Trophoblast cell (in vitro differentiated cells and primary cell): ENCODE data around the gene CCNF.

Source experiments
- DNase-seq, 2 donors: peaks; one replicate each; pipeline ENCODE4 v3.0.0-alpha.2; 2016
- H2AFZ ChIP-seq: 2 replicates; pipeline ENCODE4 v1.6.1; 2013; ENCODE audit warnings: low read length, moderate library complexity, mild to moderate bottlenecking; ENCODE audit not compliant: insufficient read depth, poor library complexity
- H2AK5ac ChIP-seq: 2 replicates; pipeline ENCODE4 v1.6.1; 2013; ENCODE audit warnings: mild to moderate bottlenecking, low read length
- H2BK120ac ChIP-seq: 2 replicates; pipeline ENCODE4 v1.6.1; 2013; ENCODE audit warnings: low read length, mild to moderate bottlenecking, moderate library complexity; ENCODE audit not compliant: insufficient read depth, poor library complexity
- H2BK12ac ChIP-seq: 2 replicates; pipeline ENCODE4 v1.6.1; 2013; ENCODE audit warnings: mild to moderate bottlenecking, low read length, moderate library complexity
- H2BK5ac ChIP-seq: 2 replicates; pipeline ENCODE4 v1.6.1; 2013; ENCODE audit warnings: low read length, low read depth, moderate library complexity, mild to moderate bottlenecking; ENCODE audit not compliant: poor library complexity
- H3K14ac ChIP-seq: 2 replicates; pipeline ENCODE4 v1.6.1; 2013; ENCODE audit warnings: mild to moderate bottlenecking, low read length
- H3K18ac ChIP-seq: 2 replicates; pipeline ENCODE4 v1.6.1; 2013; ENCODE audit warnings: mild to moderate bottlenecking, low read length
- H3K23ac ChIP-seq: 2 replicates; pipeline ENCODE4 v1.6.1; 2013; ENCODE audit warnings: low read length
- H3K27ac ChIP-seq: 2 replicates; pipeline ENCODE4 v1.5.1; 2013; ENCODE audit warnings: low read depth, mild to moderate bottlenecking, inconsistent platforms, low read length, moderate library complexity
- H3K27me3 ChIP-seq: 2 replicates; pipeline ENCODE4 v1.6.1; 2013; ENCODE audit warnings: inconsistent platforms, mild to moderate bottlenecking, low read length, moderate library complexity; ENCODE audit not compliant: insufficient read depth
- H3K36me3 ChIP-seq, 2 experiments: 1 replicate in 1 of 2; 2 replicates in 1 of 2; pipeline ENCODE4 v1.6.1; 2013; ENCODE audit warnings: low read length in 2 of 2, mild to moderate bottlenecking in 2 of 2, moderate library complexity in 1 of 2; ENCODE audit not compliant: insufficient read depth in 2 of 2, control insufficient read depth in 1 of 2
- H3K4ac ChIP-seq: 2 replicates; pipeline ENCODE4 v1.6.1; 2013; ENCODE audit warnings: low read depth, mild to moderate bottlenecking, low read length, moderate library complexity
- H3K4me1 ChIP-seq, 2 experiments: 1 replicate in 1 of 2; 2 replicates in 1 of 2; pipeline ENCODE4 v1.6.1; 2013; ENCODE audit warnings: low read length in 2 of 2, mild to moderate bottlenecking in 2 of 2, moderate library complexity in 1 of 2; ENCODE audit not compliant: insufficient read depth in 2 of 2, control insufficient read depth in 1 of 2
- H3K4me2 ChIP-seq: 2 replicates; pipeline ENCODE4 v1.6.1; 2013; ENCODE audit warnings: inconsistent platforms, mild to moderate bottlenecking, low read length, moderate library complexity
- H3K4me3 ChIP-seq: 2 replicates; pipeline ENCODE4 v1.5.1; 2013; ENCODE audit warnings: mild to moderate bottlenecking, low read depth, low read length, inconsistent platforms
- H3K79me1 ChIP-seq: one replicate; pipeline ENCODE4 v1.6.1; 2013; ENCODE audit warnings: low read length
- H3K79me2 ChIP-seq: 2 replicates; pipeline ENCODE4 v1.6.1; 2013; ENCODE audit warnings: low read length, mild to moderate bottlenecking; ENCODE audit not compliant: control insufficient read depth, insufficient read depth, poor library complexity
- H3K9ac ChIP-seq: 2 replicates; pipeline ENCODE4 v1.6.1; 2013; ENCODE audit warnings: mild to moderate bottlenecking, low read length
- H3K9me3 ChIP-seq: 2 replicates; pipeline ENCODE4 v1.6.1; 2013; ENCODE audit warnings: low read depth, mild to moderate bottlenecking, control low read depth, inconsistent platforms, low read length; ENCODE audit not compliant: insufficient read depth
- H4K12ac ChIP-seq: 2 replicates; pipeline ENCODE4 v1.6.1; 2013; ENCODE audit warnings: low read depth, mild to moderate bottlenecking, low read length, moderate library complexity
- H4K8ac ChIP-seq: 2 replicates; pipeline ENCODE4 v1.6.1; 2013; ENCODE audit warnings: low read depth, mild to moderate bottlenecking, low read length, moderate library complexity
- H4K91ac ChIP-seq: one replicate; pipeline ENCODE4 v1.6.1; 2013; ENCODE audit warnings: low read depth, mild to moderate bottlenecking, low read length, moderate library complexity
- WGBS: extraction: QIAGEN DNeasy Blood & Tissue Kit; methylation state at CpG from one replicate; pipeline ENCODE4 v1.1.7; 2013; ENCODE audit warnings: missing lambda C conversion rate; ENCODE audit not compliant: insufficient read length, insufficient coverage; ENCODE audit errors: extremely low coverage; 5-methylcytosine and 5-hydroxymethylcytosine counted together

Gene CCNF

GRCh38 chr16:2472488-2472864 lies 43.2 kb downstream of the CCNF start:
- no peak overlapping the region for H2BK5ac ChIP-seq
- H3K27ac ChIP-seq: no peak overlapping the region
- H3K79me1 ChIP-seq: peaks cover 8% of the 10 kb centered on the region
- peaks cover 7% of the 10 kb centered on the region for H3K9me3 ChIP-seq
- H4K91ac ChIP-seq: no peak overlapping the region
- peaks cover 58% of the 10 kb centered on the region for H3K27me3 ChIP-seq
- H4K12ac ChIP-seq: no peak overlapping the region
- no peak for DNase-seq
- H2AK5ac ChIP-seq: no peak overlapping the region
- H2AFZ ChIP-seq: no peak overlapping the region
- no peaks in the 10 kb centered on the region for H3K36me3 ChIP-seq
- H3K18ac ChIP-seq: no peak overlapping the region
- no peak overlapping the region for H2BK12ac ChIP-seq
- H3K4ac ChIP-seq: no peak overlapping the region
- no peak overlapping the region for H3K4me3 ChIP-seq
- H2BK120ac ChIP-seq: no peak overlapping the region
- WGBS: no CpG with 5 or more reads among the region's 27 CpGs
- H4K8ac ChIP-seq: no peak overlapping the region
- no peak overlapping the region for H3K4me2 ChIP-seq
- H3K79me2 ChIP-seq: peaks cover 9% of the 10 kb centered on the region
- H3K9ac ChIP-seq: no peak overlapping the region
- no peak overlapping the region for H3K14ac ChIP-seq
- peaks cover 33 to 38% of the 10 kb centered on the region in 2 experiments for H3K4me1 ChIP-seq
- no peak overlapping the region for H3K23ac ChIP-seq

- Histone ChIP-seq H3K36me3 (no peaks in the 10 kb centered on the region), H4K8ac (no peak overlapping the region), H3K18ac (no peak overlapping the region), H2AK5ac (no peak overlapping the region), H4K91ac (no peak overlapping the region), H3K27me3 (peaks cover 55% of the 10 kb centered on the region), H3K23ac (no peak overlapping the region), H3K9me3 (peaks cover 7% of the 10 kb centered on the region), H3K4me1 (peaks cover 29 to 33% of the 10 kb centered on the region in 2 experiments), H3K14ac (no peak overlapping the region), H2BK120ac (no peak overlapping the region), H3K4ac (no peak overlapping the region), H2AFZ (no peak overlapping the region), H2BK12ac (no peak overlapping the region), H3K4me2 (peak overlapping the region; percentile 97), H4K12ac (no peak overlapping the region), H3K79me1 (peaks cover 6% of the 10 kb centered on the region), H3K79me2 (peaks cover 6% of the 10 kb centered on the region), H3K4me3 (peak overlapping the region; percentile 24), H2BK5ac (no peak overlapping the region), H3K9ac (no peak overlapping the region), H3K27ac (no peak overlapping the region)
- no CpG with 5 or more reads among the region's 14 CpGs for WGBS
- no peak for DNase-seq
Observed at GRCh38 chr16:2472885-2473445, 43.7 kb downstream of the CCNF start.

DNA sequence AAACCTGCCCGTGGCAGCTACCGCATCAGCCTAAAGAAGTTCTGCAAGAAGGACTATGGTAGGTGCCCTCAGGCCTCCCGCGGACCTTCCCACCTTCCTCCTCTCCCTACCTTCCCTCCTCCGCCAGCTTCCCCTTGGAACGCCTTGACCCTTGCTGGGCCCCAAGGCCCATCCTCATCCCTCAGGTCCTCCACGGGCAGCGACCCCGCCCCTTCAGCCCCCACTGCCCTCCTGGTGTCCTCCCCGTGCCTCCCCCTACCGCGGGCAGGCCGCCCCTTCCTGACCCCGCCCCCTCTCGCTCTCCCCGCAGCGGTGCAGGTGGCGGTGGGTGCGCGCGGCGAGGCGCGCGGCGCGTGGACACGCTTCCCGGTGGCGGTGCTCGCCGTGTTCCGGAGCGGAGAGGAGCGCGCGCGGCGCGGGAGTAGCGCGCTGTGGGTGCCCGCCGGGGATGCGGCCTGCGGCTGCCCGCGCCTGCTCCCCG lies 44.2 kb downstream of the CCNF start:
- DNase-seq: peak in 1 of 2 donors; percentile 12

GRCh38 chr16:2473999-2474876 lies 45.0 kb downstream of the CCNF start:
- Histone ChIP-seq H2AK5ac (peak overlapping the region; percentile 76), H3K27ac (no peak overlapping the region), H2BK120ac (peak overlapping the region; percentile 77), H3K4ac (peak overlapping the region; percentile 83), H4K12ac (peak overlapping the region; percentile 96), H3K79me2 (peaks cover 6% of the 10 kb centered on the region), H3K4me1 (peaks cover 22 to 24% of the 10 kb centered on the region in 2 experiments), H3K79me1 (peaks cover 5% of the 10 kb centered on the region), H3K14ac (peak overlapping the region; percentile 96), H3K27me3 (peaks cover 44% of the 10 kb centered on the region), H3K18ac (peak overlapping the region; percentile 98), H3K4me3 (peak overlapping the region; percentile 78), H3K9ac (peak overlapping the region; percentile 87), H3K9me3 (peaks cover 7% of the 10 kb centered on the region), H2AFZ (peak overlapping the region; percentile 98), H3K4me2 (peak overlapping the region; percentile 97), H2BK5ac (no peak overlapping the region), H4K91ac (peak overlapping the region; percentile 97), H3K36me3 (no peaks in the 10 kb centered on the region), H2BK12ac (peak overlapping the region; percentile 34), H4K8ac (peak overlapping the region; percentile 98), H3K23ac (no peak overlapping the region)
- no CpG with 5 or more reads among the region's 100 CpGs for WGBS
- peak; percentile 41 to 62 for DNase-seq

More for the DNA sequence above, 44.2 kb downstream of the CCNF start:
- Histone ChIP-seq H3K14ac (no peak overlapping the region), H3K27me3 (peaks cover 50% of the 10 kb centered on the region), H3K27ac (no peak overlapping the region), H3K4me1 (peaks cover 25 to 28% of the 10 kb centered on the region in 2 experiments), H3K9ac (no peak overlapping the region), H3K9me3 (peaks cover 7% of the 10 kb centered on the region), H2AFZ (no peak overlapping the region), H3K79me2 (peaks cover 6% of the 10 kb centered on the region), H3K18ac (no peak overlapping the region), H3K4me2 (peak overlapping the region; percentile 97), H3K4ac (no peak overlapping the region), H2AK5ac (no peak overlapping the region), H2BK12ac (no peak overlapping the region), H3K79me1 (peaks cover 5% of the 10 kb centered on the region), H3K23ac (no peak overlapping the region), H2BK120ac (no peak overlapping the region), H3K4me3 (no peak overlapping the region), H4K12ac (no peak overlapping the region), H3K36me3 (no peaks in the 10 kb centered on the region), H4K8ac (no peak overlapping the region), H2BK5ac (no peak overlapping the region), H4K91ac (no peak overlapping the region)
- no CpG with 5 or more reads among the region's 49 CpGs for WGBS
